ENCODE measurements around the gene AGTRAP. TPM values are rescaled to one million over a fixed set of nuclear protein-coding genes. Genes with fewer than 3 reads are reported as not detected.

Gene AGTRAP
- total and polyA plus RNA-seq, 9 of the 15 experiments (the other 6 are each of a cell fraction or from before 2014, with no cell fraction given), result 26.8 to 105 (median 57.5) TPM

DNA sequence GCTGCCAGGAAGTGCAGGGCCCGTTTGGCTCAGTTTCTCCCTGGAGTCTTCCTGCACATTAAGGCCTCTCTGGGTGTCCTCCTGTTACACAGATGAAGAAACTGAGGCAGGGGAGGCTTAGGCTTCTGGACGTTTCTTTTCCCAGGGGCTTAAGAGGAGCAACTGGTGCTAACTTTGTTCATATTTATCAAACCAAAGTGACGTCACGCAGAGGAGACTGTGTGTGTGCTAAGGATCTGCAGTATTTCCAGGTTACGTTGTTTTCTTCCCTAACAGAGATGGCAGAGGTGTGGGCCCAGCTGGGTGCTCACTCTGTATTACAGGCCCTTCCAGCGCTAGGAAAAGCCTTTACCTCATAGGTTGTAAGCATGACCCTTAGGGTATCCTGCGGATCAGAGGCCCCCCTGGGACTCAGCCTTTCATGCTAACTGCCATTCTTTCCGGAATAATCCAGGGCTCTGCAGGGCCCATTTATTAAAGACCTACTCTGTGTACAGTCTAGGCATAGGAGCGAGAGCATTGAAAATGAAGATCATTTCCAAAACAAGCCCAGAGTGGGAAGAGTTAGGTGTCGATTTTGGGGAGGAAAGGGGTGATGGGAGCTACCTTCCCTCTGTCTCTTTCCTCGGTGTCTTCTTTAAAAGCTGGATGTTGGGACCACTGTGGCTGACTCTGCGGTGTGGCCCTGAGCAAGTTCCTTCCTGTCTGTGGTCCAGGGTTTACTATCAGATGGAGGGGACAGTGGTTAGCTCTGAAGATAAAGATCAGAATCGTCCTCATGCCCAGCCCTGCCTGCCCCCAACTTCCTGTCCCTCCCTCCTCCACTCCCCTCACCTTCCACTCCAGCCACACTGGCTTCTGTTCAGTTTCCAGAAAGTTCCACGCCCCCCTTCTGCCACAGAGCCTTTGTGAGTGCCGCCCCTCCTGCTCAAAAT, 4.6 kb downstream of the AGTRAP start (continued):
- TF ChIP-seq E2F3 (CRISPR knock-in tag; IDR thresholded peaks at IDR 0.05) (no peak), RFX5 (IDR thresholded peaks at IDR 0.05; ENCODE audit: low read depth, low read length) (no peak), MAZ (CRISPR knock-in tag; conservative IDR thresholded peaks at IDR 0.05 in 1 of 2, IDR thresholded peaks at IDR 0.05 in 1 of 2) (peak; percentile 69; a peak in 3 of 4 replicates), ETV1 (tag; conservative IDR thresholded peaks at IDR 0.05; ENCODE audit: low read depth) (peak; percentile 94), CCAR2 (IDR thresholded peaks at IDR 0.05; ENCODE audit: low read depth, low read length) (no peak), RERE (CRISPR knock-in tag; IDR thresholded peaks at IDR 0.05; ENCODE audit: borderline replicate concordance) (no peak), ZNF561 (CRISPR knock-in tag; conservative IDR thresholded peaks at IDR 0.05) (no peak), ATF1 (CRISPR knock-in tag; IDR thresholded peaks at IDR 0.05) (no peak), ATF1 (tag; IDR thresholded peaks at IDR 0.05) (peak; percentile 78)
- TF ChIP-seq, protein P1, sequence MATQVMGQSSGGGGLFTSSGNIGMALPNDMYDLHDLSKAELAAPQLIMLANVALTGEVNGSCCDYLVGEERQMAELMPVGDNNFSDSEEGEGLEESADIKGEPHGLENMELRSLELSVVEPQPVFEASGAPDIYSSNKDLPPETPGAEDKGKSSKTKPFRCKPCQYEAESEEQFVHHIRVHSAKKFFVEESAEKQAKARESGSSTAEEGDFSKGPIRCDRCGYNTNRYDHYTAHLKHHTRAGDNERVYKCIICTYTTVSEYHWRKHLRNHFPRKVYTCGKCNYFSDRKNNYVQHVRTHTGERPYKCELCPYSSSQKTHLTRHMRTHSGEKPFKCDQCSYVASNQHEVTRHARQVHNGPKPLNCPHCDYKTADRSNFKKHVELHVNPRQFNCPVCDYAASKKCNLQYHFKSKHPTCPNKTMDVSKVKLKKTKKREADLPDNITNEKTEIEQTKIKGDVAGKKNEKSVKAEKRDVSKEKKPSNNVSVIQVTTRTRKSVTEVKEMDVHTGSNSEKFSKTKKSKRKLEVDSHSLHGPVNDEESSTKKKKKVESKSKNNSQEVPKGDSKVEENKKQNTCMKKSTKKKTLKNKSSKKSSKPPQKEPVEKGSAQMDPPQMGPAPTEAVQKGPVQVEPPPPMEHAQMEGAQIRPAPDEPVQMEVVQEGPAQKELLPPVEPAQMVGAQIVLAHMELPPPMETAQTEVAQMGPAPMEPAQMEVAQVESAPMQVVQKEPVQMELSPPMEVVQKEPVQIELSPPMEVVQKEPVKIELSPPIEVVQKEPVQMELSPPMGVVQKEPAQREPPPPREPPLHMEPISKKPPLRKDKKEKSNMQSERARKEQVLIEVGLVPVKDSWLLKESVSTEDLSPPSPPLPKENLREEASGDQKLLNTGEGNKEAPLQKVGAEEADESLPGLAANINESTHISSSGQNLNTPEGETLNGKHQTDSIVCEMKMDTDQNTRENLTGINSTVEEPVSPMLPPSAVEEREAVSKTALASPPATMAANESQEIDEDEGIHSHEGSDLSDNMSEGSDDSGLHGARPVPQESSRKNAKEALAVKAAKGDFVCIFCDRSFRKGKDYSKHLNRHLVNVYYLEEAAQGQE (IDR thresholded peaks at IDR 0.05; ENCODE audit: borderline replicate concordance), result peak; percentile 25; the same call in 1 of the 2 replicates
- TF ChIP-seq, protein P1 (CRISPR knock-in tag; IDR thresholded peaks at IDR 0.05; ENCODE audit: low read depth), result no peak
